OCI-LY7 (cell line): ENCODE data around the gene LIMS4.
"Not testable (repeated sequence)": the region's sequence is repeated elsewhere in the genome, so short reads cannot be mapped to it uniquely, and the experiment has no call there.

Experiments used
- EZH2phosphoT487 ChIP-seq: fragments of 200-600 bp; sonication (generic); IDR thresholded peaks from 2 replicates; pipeline ENCODE4 v1.6.1; 2018; ENCODE audit warnings: low read depth, borderline replicate concordance, mild to moderate bottlenecking, mixed run types, antibody characterized with exemption, low read length, moderate library complexity, mixed read lengths
- TF ChIP-seq, protein P1 (sequence below): fragments of 200-600 bp; sonication (generic); conservative IDR thresholded peaks from 2 replicates; pipeline ENCODE4 v1.5.1; 2014; ENCODE audit warnings: mild to moderate bottlenecking, antibody characterized with exemption, low read length, moderate library complexity, mixed read lengths

DNA sequence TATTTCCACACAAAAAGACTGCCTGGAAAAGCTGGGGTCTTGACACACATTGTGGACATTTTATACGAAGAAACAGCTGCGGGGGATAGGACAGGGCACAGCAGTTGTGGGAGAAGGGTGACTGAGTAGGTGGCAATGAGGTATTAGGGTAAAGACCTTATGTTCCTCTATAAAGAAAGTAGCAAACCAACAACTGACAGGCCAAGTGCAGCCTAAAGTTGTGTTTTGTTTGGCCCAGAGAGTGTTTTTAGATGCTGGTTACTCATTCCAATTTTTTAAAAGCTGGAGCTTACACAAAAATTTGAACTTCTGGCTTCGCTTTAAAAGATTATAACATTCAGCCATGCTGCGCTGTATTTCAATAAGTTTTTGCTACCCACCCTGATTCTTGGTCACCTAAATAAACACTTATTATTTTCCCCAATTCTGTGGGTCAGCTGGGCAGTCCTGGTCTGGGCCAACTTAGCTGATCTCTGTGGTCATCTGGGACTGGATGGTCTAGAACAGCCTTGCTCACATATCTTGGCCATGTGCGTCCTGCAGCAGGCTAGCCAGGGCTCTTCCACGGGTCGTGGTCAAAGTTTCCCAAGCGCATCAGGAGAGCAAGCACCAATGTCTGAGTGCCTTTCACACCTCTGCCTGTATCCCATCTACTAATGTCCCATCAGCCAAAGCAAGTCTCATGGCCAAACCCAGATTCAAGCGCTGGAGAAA, 51.8 kb downstream of the LIMS4 start:
- TF ChIP-seq, protein P1, sequence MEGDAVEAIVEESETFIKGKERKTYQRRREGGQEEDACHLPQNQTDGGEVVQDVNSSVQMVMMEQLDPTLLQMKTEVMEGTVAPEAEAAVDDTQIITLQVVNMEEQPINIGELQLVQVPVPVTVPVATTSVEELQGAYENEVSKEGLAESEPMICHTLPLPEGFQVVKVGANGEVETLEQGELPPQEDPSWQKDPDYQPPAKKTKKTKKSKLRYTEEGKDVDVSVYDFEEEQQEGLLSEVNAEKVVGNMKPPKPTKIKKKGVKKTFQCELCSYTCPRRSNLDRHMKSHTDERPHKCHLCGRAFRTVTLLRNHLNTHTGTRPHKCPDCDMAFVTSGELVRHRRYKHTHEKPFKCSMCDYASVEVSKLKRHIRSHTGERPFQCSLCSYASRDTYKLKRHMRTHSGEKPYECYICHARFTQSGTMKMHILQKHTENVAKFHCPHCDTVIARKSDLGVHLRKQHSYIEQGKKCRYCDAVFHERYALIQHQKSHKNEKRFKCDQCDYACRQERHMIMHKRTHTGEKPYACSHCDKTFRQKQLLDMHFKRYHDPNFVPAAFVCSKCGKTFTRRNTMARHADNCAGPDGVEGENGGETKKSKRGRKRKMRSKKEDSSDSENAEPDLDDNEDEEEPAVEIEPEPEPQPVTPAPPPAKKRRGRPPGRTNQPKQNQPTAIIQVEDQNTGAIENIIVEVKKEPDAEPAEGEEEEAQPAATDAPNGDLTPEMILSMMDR, result not testable (repeated sequence)
- not testable (repeated sequence) for TF ChIP-seq EZH2phosphoT487
